Activated CD4-positive, alpha-beta memory T cell treated with anti-CD3 and anti-CD28 coated beads for 36 hours (primary cell): ENCODE data around the gene BRAT1. TPM values are rescaled to one million over a fixed set of nuclear protein-coding genes. Genes with fewer than 3 reads are reported as not detected.
"Not testable (repeated sequence)": the region's sequence is repeated elsewhere in the genome, so short reads cannot be mapped to it uniquely, and the experiment has no call there.

Source experiments
- CTCF ChIA-PET: fragments of 350-600 bp; sonication (Branson Sonifier 250); formaldehyde crosslinking; loops from one replicate; lab custom pipeline; 2021; ENCODE audit warnings: antibody characterized with exemption, inconsistent platforms; lab: Charles Lee
- POLR2A ChIA-PET: fragments of 350-600 bp; sonication (Branson Sonifier 250); formaldehyde crosslinking; loops from one replicate; lab custom pipeline; 2021; ENCODE audit warnings: antibody characterized with exemption; lab: Charles Lee
- DNase-seq: peaks from one replicate; pipeline ENCODE4 v3.0.0-alpha.2; 2020
- H3K27ac Mint-ChIP-seq: one replicate; pipeline ENCODE4 v1.8.0; 2021; ENCODE audit warnings: mixed read lengths
- H3K27me3 Mint-ChIP-seq: one replicate; pipeline ENCODE4 v1.8.0; 2021; ENCODE audit warnings: mixed read lengths
- H3K36me3 Mint-ChIP-seq: one replicate; pipeline ENCODE4 v1.8.0; 2021; ENCODE audit warnings: mixed read lengths
- H3K4me1 Mint-ChIP-seq: one replicate; pipeline ENCODE4 v1.8.0; 2021; ENCODE audit warnings: low read depth, mixed read lengths
- H3K4me3 Mint-ChIP-seq: one replicate; pipeline ENCODE4 v1.8.0; 2021; ENCODE audit warnings: mild to moderate bottlenecking, mixed read lengths
- H3K9me3 Mint-ChIP-seq: one replicate; pipeline ENCODE4 v1.8.0; 2021; ENCODE audit warnings: mixed read lengths
- intact Hi-C: fragments of 100-400 bp; cut with micrococcal nuclease; formaldehyde crosslinking; loops from one replicate; pipeline ENCODE4 v1.15.1; 2023
- total RNA-seq, 2 experiments: library from RNA; stranded (reverse); gene quantifications; one replicate each; pipeline ENCODE4 v1.2.3, GENCODE V29; 2021

BRAT1 gene
- total RNA-seq, 2 experiments from 2014 or later, result 33.5 to 33.6 TPM

DNA sequence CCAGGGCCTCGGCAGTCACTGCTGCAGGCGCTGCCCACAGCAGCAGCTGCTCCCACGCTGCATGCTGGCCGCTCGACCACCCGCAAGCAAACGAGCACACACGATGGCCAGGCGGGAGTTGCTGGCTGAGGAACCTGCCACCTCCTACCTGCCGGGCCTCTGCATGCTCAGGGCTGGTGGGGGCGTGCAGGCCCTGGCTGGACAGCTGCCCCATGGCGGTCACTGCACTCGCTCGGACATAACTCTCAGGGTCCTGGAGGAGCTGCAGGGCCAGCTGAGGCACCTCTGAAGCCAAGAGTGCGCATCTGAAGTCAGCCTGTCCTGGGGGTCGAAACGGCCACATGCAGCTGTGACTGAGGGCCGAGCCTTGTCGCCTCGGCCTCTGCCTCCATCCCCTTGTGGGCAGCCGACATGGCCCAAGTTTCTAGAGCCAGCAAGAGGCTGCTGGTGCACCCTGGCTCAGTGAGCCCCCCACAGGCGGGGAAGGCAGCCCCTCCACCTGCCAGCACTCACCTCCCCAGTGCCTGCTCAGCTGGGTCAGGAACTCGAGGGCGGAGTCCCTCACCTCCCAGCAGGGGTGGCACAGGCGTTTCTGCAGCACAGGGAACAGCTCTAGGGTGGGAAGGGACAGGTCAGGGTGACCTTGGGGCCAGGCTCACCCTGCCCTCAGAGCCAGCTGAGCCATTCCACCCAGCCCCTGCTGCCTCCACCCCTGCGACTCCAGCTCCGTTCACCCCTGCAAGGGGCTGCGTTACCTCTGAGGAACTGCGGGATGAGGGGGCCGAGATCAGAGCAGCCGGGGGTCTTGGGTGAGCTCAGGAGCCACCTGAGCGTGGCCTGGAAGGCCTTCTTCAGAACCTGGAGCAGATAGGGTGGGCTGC is 16.1 kb downstream of the BRAT1 start:
- H3K4me3 Mint-ChIP-seq, result no peak overlapping the region
- POLR2A ChIA-PET, result interaction anchor here (0.8 to 1.4 kb wide), 2 partner anchors 8 to 18 kb away, joined by 3 read pairs; no protein-coding TSS in a partner anchor
- CTCF ChIA-PET, result no interaction called here
- H3K27me3 Mint-ChIP-seq, result no peaks in the 10 kb centered on the region
- no peak overlapping the region for H3K27ac Mint-ChIP-seq
- no peaks in the 10 kb centered on the region for H3K9me3 Mint-ChIP-seq
- peaks cover 11% of the 10 kb centered on the region for H3K36me3 Mint-ChIP-seq
- H3K4me1 Mint-ChIP-seq, result no peaks in the 10 kb centered on the region
- intact Hi-C loops, result no loop called here
- no peak for DNase-seq

- intact Hi-C loops, result no loop called here
- H3K36me3 Mint-ChIP-seq, result peaks cover 7% of the 10 kb centered on the region
- POLR2A ChIA-PET, result no interaction called here
- H3K4me1 Mint-ChIP-seq, result no peaks in the 10 kb centered on the region
- H3K4me3 Mint-ChIP-seq, result no peak overlapping the region
- H3K27me3 Mint-ChIP-seq, result no peaks in the 10 kb centered on the region
- H3K27ac Mint-ChIP-seq, result no peak overlapping the region
- no peaks in the 10 kb centered on the region for H3K9me3 Mint-ChIP-seq
- DNase-seq, result no peak
- CTCF ChIA-PET, result no interaction called here
Observed at GRCh38 chr7:2537981-2538851, 17.1 kb downstream of the BRAT1 start.

DNA sequence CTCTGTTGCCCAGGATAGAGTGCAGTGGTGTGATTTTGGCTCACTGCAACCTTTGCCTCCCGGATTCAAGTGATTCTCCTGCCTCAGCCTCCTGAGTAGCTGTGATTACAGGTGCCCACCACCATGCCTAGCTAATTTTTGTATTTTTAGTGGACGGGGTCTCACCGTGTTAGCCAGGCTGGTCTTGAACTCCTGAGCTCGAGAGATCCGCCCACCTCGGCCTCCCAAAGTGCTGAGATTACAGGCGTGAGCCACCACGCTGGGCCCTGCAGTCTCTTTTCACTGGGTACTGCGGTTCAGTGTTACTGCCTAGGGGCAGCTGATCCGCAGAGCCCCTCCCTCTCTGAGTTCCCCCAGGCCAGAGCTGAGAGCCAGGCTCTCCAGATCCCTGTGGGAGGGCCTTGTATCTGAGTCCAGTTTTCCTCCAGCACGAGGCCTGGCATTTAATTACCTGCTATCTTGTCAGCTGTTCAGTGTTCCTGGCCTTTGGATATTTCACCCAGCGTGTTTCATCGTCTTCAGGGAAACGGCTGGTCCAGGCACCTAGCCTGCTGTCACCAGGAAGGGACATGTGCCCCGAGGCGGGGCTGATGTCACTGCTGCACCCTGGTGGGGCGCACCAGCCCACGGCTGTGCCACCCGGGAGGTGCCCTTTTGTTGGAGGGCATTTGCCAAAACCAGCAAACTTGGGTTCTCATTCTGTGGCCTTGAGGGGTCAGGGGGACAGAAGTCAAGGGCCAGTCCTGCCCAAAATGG is 19.3 kb downstream of the BRAT1 start:
- H3K36me3 Mint-ChIP-seq, intact Hi-C loops, CTCF ChIA-PET, DNase-seq, H3K27me3 Mint-ChIP-seq, POLR2A ChIA-PET, H3K4me1 Mint-ChIP-seq, H3K27ac Mint-ChIP-seq, H3K9me3 Mint-ChIP-seq, H3K4me3 Mint-ChIP-seq: not testable (repeated sequence)

DNA sequence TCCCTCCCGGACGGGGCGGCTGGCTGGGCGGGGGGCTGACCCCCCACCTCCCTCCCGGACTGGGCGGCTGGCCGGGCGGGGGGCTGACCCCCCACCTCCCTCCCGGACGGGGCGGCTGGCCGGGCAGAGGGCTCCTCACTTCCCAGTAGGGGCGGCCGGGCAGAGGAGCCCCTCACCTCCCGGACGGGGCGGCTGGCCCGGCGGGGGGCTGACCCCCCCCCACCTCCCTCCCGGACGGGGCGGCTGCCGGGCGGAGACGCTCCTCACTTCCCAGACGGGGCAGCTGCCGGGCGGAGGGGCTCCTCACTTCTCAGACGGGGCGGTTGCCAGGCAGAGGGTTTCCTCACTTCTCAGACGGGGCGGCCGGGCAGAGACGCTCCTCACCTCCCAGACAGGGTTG is 21.1 kb downstream of the BRAT1 start:
- H3K4me3 Mint-ChIP-seq, intact Hi-C loops, DNase-seq, H3K36me3 Mint-ChIP-seq, H3K27ac Mint-ChIP-seq, H3K27me3 Mint-ChIP-seq, H3K9me3 Mint-ChIP-seq, CTCF ChIA-PET, POLR2A ChIA-PET: not testable (repeated sequence)
- peaks cover 21% of the 10 kb centered on the region for H3K4me1 Mint-ChIP-seq

DNA sequence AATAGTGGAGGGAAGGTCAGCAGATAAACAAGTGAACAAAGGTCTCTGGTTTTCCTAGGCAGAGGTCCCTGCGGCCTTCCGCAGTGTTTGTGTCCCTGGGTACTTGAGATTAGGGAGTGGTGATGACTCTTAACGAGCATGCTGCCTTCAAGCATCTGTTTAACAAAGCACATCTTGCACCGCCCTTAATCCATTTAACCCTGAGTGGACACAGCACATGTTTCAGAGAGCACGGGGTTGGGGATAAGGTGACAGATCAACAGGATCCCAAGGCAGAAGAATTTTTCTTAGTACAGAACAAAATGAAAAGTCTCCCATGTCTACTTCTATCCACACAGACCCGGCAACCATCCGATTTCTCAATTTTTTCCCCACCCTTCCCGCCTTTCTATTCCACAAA is 21.8 kb downstream of the BRAT1 start:
- H3K4me1 Mint-ChIP-seq, result peaks cover 27% of the 10 kb centered on the region
- H3K9me3 Mint-ChIP-seq, H3K27me3 Mint-ChIP-seq, H3K27ac Mint-ChIP-seq, POLR2A ChIA-PET, H3K4me3 Mint-ChIP-seq, DNase-seq, intact Hi-C loops, CTCF ChIA-PET, H3K36me3 Mint-ChIP-seq: not testable (repeated sequence)

- H3K27ac Mint-ChIP-seq, H3K27me3 Mint-ChIP-seq, H3K9me3 Mint-ChIP-seq, POLR2A ChIA-PET, DNase-seq, H3K4me3 Mint-ChIP-seq, H3K36me3 Mint-ChIP-seq, intact Hi-C loops, CTCF ChIA-PET: not testable (repeated sequence)
- peaks cover 34% of the 10 kb centered on the region for H3K4me1 Mint-ChIP-seq
Observed at GRCh38 chr7:2532816-2533215, 22.5 kb downstream of the BRAT1 start.

GRCh38 chr7:2532199-2532772 is 23.0 kb downstream of the BRAT1 start:
- peaks cover 39% of the 10 kb centered on the region for H3K4me1 Mint-ChIP-seq
- H3K27me3 Mint-ChIP-seq, H3K36me3 Mint-ChIP-seq, H3K9me3 Mint-ChIP-seq, DNase-seq, POLR2A ChIA-PET, H3K4me3 Mint-ChIP-seq, CTCF ChIA-PET, intact Hi-C loops: not testable (repeated sequence)
- H3K27ac Mint-ChIP-seq, result peak overlapping the region; percentile 70

DNA sequence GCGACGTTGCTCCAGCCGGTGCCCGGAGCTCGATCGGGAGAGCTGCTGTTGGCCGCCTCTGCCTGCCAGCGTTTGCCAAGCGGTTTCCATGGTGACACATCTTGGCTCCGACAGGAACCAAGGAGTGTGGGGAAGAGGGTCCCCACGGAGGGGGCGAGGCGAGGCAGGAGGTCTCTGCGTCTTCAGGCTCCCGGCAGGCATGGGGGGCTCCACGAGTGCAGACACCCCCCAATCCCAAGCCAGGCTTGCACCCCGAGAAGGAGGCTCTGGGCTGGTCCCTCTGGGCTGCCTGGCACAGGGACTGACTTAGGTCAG is 23.6 kb downstream of the BRAT1 start:
- H3K27me3 Mint-ChIP-seq, H3K9me3 Mint-ChIP-seq, CTCF ChIA-PET, H3K36me3 Mint-ChIP-seq, intact Hi-C loops, DNase-seq, H3K4me3 Mint-ChIP-seq: not testable (repeated sequence)
- H3K4me1 Mint-ChIP-seq, result peaks cover 45% of the 10 kb centered on the region
- POLR2A ChIA-PET, result interaction anchor here (3.6 kb wide), 1 partner anchor 21 kb away, joined by 12 read pairs; no protein-coding TSS in a partner anchor
- peak overlapping the region; percentile 70 for H3K27ac Mint-ChIP-seq

DNA sequence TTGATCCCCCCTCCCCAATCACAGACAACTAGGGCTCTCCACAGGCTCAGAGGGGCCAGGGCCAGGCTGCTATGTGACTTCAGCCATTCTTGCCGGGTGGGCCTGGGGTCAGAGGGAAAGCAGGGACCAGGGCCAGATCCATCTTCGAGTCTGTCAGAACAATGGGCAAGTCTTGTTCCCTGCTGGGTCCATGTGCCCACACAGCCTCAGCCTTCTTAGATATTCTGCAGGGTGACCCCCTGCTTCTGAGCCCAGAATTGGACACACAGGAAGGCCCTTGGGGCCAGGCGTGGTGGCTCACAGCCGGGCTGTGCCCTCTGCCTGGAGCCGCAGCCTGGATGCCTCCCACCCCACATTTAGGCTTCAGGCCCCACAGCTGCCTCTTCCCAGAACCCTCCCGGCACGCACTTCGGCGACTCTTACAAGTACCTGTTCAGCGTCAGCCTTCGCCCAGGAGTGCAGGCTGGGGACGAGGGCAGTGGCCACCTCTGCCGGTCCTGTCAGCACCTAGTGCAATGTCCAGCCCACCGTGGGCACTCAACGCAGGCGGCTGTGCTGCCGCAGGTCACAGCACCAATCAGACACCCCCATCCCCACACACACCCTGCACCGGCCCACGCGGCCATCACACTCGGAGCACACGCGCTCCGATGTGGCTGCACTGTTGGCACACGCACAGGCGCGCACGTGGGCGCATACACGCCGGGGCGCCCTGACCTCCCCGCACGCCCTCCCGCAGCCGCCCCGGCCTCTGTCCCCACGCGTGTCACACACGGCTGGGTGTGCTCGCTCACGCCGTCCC is 24.1 kb downstream of the BRAT1 start:
- Mint-ChIP-seq H3K4me3 (peak overlapping the region; percentile 63), H3K4me1 (peaks cover 47% of the 10 kb centered on the region), H3K27ac (peak overlapping the region; percentile 96)
- POLR2A ChIA-PET, result interaction anchor here (0.6 to 3.7 kb wide), 5 partner anchors 8 to 24 kb away, joined by 3 to 13 read pairs (median 8); partner anchors contain the start of gene BRAT1
- intact Hi-C loops, result loop anchor here (1.0 kb wide), 3 partner anchors 9 to 100 kb away; partner anchors contain the start of genes BRAT1 and TTYH3
- H3K9me3 Mint-ChIP-seq, H3K36me3 Mint-ChIP-seq, H3K27me3 Mint-ChIP-seq, DNase-seq, CTCF ChIA-PET: not testable (repeated sequence)

DNA sequence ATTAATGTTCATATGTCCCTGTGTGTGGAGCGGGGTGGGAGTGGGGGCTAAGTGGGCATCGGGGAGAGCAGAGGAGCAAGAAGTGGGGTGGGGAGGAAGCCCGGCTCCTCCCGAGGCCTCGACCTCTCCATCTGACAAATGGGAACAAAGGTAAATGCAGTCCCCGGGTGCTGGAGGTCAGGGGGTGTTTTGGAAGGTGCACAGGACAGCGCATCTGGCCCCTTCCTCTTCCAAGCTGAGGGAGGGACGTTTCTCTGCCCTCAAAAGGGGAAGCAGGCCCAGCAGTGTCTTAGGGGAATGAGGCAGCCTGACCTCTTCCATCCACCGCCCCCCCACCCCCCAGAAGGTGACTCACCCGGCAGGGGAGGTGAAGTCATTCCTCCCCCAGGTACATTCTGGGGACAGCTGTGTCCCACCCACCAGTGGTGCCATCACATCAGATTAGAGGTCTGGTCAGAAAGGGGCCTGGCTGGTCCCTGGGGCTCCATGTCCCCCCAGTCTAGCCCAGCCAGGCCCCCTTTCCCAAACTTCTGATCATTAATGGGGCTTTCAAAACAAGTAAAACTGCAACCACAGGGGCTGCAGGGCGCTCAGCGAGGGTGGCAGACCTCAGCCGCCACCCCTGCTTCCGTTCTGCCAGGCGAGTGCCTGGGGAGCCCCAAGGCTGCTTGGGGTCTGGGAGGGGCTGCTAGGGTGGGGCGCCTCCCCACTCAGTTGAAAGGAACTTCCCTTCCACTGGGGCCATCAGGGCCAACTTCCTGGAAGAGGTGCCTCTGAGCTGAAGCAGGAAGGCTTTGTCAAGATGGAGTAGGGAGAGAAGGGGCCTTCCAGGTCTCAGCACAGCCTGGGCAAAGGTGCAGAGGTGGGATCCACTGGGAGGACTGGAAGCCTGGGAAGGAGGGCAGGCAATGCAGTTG is 25.0 kb downstream of the BRAT1 start:
- intact Hi-C loops, result loop anchor here (1.0 kb wide), 3 partner anchors 8 to 101 kb away; partner anchors contain the start of genes BRAT1 and TTYH3
- no peaks in the 10 kb centered on the region for H3K9me3 Mint-ChIP-seq
- H3K27ac Mint-ChIP-seq, result peak overlapping the region; percentile 96
- ChIA-PET CTCF (interaction anchor here (0.6 to 1.0 kb wide), 2 partner anchors 60 to 179 kb away, joined by 3 read pairs; no protein-coding TSS in a partner anchor), POLR2A (interaction anchor here (0.5 to 3.7 kb wide), 9 partner anchors 9 to 168 kb away, joined by 3 to 13 read pairs (median 5); partner anchors contain the start of gene BRAT1)
- no peaks in the 10 kb centered on the region for H3K27me3 Mint-ChIP-seq
- DNase-seq, result peak; percentile 88
- peaks cover 54% of the 10 kb centered on the region for H3K4me1 Mint-ChIP-seq
- H3K36me3 Mint-ChIP-seq, result peaks cover 2% of the 10 kb centered on the region
- H3K4me3 Mint-ChIP-seq, result peak overlapping the region; percentile 63
